ENCODE data around the gene MAMDC2.

DNA sequence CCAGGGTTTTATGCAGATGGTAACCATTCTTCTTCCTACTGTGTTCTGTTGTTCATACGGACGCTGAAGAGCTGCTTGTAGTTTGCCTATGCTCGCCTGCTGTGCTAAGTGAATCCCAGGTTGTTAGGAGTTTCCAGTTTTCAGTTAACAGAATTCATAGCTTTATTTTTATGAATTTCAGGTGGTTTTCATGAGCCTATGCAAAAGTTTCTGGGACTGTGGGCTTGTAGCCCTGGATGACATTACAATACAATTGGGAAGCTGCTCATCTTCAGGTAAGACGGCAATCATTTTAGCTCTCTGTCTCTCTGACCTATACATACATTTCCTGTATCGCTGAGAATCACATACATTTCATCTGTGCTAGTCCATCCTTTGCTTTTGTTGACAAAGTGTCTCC lies 124.9 kb downstream of the MAMDC2 start:
- no peak for TF ChIP-seq EZH2 (IDR thresholded peaks at IDR 0.05; ENCODE audit: low read depth)
- TF ChIP-seq, protein P1, sequence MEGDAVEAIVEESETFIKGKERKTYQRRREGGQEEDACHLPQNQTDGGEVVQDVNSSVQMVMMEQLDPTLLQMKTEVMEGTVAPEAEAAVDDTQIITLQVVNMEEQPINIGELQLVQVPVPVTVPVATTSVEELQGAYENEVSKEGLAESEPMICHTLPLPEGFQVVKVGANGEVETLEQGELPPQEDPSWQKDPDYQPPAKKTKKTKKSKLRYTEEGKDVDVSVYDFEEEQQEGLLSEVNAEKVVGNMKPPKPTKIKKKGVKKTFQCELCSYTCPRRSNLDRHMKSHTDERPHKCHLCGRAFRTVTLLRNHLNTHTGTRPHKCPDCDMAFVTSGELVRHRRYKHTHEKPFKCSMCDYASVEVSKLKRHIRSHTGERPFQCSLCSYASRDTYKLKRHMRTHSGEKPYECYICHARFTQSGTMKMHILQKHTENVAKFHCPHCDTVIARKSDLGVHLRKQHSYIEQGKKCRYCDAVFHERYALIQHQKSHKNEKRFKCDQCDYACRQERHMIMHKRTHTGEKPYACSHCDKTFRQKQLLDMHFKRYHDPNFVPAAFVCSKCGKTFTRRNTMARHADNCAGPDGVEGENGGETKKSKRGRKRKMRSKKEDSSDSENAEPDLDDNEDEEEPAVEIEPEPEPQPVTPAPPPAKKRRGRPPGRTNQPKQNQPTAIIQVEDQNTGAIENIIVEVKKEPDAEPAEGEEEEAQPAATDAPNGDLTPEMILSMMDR (conservative IDR thresholded peaks at IDR 0.05), result no peak

All from PC-9 (cell line).